Right ventricle myocardium superior (tissue), 1 donor: Measurements from ENCODE around the gene KCNQ1. TPM values are rescaled to one million over a fixed set of nuclear protein-coding genes. Genes with fewer than 3 reads are reported as not detected.

Experiments used
- ATAC-seq: fragments of 200-7000 bp; cut with Tn5 transposase; one replicate; pipeline ENCODE4 v1.9.1; 2020; ENCODE audit warnings: mild to moderate bottlenecking; ENCODE audit not compliant: poor library complexity
- DNase-seq: peaks from one replicate; pipeline ENCODE4 v3.0.0-alpha.2; 2020
- intact Hi-C: fragments of 100-400 bp; cut with DNase I; formaldehyde crosslinking; loops from one replicate; pipeline ENCODE4 v1.11.2; 2022
- total RNA-seq: library from RNA; stranded (reverse); fragmentation: NEBNext Ultra II Directional; extraction: Animal tissue kit (Norgen Biotek cat#: 25700); gene quantifications from one replicate; pipeline ENCODE4 v1.2.1, GENCODE V29; 2021
- donor health status: DM: no; HTN: yes; CAD: no; lungs with severe emphysema.

KCNQ1 gene
- total RNA-seq, 1 donor from 2014 or later: 33.4 TPM

- DNase-seq (peak; percentile 63), ATAC-seq (peak; percentile 67)
- intact Hi-C loops: no loop called here
Observed at GRCh38 chr11:2511421-2512369, 66.9 kb downstream of the KCNQ1 start.

- ATAC-seq: peak; percentile 4
- intact Hi-C loops: no loop called here
- DNase-seq: peak; percentile 40
Observed at GRCh38 chr11:2512431-2513407, 67.9 kb downstream of the KCNQ1 start.

GRCh38 chr11:2513441-2513840 is 68.6 kb downstream of the KCNQ1 start:
- intact Hi-C loops: no loop called here
- no peak for ATAC-seq
- DNase-seq: no peak

DNA sequence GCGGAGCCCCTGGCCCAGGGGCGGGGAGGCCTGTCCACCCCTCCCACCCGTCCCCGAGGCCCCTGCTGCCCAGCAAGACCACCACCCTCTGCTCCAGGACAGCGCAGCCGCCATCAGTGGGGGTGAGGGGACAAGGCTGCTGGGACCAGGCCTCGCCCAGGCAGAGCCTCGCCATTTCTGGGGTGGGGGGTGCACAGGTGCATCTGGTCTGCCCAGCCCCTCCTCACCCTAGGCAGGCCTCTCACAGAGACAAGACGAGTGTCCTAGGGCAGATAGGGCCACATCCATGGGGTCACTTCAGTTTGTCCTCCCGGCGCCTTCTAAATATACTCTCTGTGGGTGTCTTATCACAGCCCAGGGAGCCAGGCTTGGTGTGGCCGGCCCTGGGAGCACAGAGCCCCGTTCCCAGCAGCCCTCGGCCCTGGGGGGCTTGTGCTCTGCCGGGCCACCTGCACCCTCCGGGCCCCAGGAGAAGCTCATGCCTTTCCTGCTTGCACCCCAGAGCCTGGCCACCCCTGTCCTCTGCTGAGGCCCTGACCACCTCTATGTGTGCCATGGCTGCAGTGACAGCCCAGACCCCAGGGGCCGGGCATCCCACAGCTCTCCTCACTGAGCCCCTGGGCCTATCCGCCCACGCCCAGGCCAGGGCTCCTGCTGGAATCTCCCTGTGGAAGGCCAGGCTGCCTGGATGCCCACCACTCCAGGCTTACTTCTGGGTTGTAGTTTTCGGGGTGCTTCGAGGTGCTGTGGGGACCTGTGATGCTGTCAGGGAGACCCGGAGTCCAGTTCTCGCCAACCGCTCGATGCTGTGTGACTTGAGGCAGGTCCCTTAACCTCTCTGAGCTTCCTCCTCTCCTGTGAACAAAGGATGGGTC is 70.8 kb downstream of the KCNQ1 start:
- peak; percentile 39 for DNase-seq
- intact Hi-C loops: no loop called here
- peak; percentile 34 for ATAC-seq

DNA sequence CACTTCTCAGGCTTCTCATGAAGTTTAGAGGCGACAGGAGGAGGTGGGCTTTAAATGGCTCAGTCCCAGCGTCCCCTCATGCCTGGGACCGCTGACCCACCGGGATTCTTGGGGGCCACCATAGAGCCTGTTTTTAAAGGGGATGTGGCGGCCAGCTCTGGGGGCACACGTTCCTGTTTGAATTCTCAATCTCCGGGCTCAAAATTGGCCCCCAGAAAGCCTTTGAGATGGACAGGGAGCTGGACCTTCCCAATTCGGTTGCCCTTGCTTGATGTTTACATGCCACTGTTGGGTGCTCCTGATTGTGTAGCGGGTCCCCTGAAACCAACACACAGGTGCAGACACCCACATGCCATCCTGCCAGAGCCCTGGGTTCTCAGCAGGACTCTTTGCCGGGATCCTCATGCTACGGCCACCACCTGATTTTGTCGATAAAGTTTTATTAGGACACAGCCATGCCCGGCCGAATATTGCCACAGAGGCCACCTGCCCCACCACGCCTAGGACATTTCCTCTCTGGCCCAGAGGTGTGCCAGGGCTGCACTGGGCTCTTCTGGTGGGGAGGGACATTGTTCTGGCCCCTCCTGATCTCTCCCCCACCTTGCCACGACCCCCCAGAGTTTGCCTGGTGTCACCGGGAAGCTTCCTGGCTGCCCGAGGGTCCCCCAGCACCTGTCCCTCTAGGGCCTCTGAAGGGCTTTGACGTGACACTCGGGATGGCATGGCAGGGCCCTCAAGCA is 71.6 kb downstream of the KCNQ1 start:
- intact Hi-C loops: no loop called here
- no peak for DNase-seq
- no peak for ATAC-seq

- DNase-seq: no peak
- intact Hi-C loops: no loop called here
Observed at GRCh38 chr11:2517016-2517385, 72.2 kb downstream of the KCNQ1 start.

DNA sequence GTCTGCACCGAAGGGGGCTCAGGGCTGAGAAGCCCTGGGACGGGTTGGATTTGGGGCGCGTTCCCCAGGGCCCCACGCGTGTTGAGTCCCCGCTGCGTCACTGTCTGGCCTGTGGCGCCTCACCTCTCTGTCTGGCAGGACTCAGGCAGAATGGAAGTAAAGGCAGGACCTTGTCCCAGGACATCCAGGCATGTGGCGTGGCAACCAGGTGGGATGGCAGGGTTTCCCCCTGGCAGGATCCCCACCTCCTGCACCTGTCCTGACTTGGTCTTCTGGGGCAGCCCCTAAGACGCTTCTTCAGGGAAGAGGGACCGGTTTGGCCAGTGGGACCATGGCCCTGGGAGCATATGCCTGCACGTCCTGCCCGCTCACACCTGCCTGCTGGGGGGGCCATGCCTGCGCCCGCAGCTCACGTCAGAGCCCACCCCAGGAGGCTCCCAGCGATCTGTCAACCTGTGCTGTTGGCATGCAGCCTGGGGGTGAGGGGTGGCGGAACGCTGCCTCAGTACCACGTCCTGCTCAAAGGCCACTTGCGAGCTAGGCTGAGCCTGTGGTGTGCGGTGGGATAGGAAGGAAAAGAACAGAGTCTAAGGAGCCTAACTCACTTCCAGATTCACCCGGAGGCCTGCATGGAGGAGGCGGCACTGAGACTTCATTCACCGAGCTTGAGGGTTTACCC is 72.7 kb downstream of the KCNQ1 start:
- ATAC-seq (no peak), DNase-seq (no peak)
- intact Hi-C loops: no loop called here

More at GRCh38 chr11:2517016-2517385, 72.2 kb downstream of the KCNQ1 start:
- no peak for ATAC-seq

DNA sequence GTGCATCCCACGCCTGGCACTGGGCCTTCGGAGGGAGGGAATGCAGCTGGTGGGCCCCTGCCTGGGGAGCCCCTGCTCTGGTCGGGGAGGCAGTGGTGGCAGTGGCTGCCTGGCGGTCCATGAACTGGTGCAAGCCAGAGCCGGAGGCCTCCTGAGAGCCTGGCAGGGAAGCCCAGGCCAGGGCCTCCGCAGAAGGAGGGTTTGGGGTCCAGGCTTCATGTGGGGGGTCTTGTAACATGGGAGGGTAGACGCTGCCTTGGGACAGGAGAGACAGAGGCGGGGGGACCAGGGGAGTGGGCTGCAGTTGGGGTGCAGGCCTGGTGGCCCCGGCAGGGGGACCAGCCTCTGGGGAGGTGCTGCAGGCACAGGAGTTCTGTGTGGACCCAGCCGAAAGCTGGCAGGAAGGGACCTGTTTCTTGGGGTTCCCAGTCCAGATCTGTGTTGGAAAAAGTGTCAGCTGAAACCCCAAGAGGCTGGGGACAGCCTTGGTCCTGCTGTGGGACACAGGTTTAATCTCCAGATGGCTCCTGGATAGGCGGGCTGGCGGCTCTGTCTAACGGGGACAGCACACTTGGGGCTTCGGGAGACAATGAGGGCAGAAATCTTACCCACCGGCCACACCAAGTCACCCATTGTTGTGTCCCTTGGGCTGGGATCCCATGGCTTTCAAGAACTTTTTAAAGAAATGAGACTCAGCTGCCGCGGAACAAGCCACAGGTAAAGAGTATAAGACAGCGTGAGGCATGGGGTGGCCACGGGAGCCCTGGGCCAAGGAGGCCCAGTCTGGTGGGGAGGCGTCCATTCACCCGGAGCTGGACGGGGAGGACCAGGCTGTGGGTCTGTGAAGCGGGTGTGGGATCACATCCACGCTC is 73.5 kb downstream of the KCNQ1 start:
- DNase-seq (no peak), ATAC-seq (no peak)
- intact Hi-C loops: no loop called here

- intact Hi-C loops: no loop called here
- ATAC-seq (no peak), DNase-seq (no peak)
Observed at GRCh38 chr11:2518983-2519340, 74.2 kb downstream of the KCNQ1 start.

- ATAC-seq (no peak), DNase-seq (no peak)
- intact Hi-C loops: no loop called here
Observed at GRCh38 chr11:2519517-2519861, 74.7 kb downstream of the KCNQ1 start.

DNA sequence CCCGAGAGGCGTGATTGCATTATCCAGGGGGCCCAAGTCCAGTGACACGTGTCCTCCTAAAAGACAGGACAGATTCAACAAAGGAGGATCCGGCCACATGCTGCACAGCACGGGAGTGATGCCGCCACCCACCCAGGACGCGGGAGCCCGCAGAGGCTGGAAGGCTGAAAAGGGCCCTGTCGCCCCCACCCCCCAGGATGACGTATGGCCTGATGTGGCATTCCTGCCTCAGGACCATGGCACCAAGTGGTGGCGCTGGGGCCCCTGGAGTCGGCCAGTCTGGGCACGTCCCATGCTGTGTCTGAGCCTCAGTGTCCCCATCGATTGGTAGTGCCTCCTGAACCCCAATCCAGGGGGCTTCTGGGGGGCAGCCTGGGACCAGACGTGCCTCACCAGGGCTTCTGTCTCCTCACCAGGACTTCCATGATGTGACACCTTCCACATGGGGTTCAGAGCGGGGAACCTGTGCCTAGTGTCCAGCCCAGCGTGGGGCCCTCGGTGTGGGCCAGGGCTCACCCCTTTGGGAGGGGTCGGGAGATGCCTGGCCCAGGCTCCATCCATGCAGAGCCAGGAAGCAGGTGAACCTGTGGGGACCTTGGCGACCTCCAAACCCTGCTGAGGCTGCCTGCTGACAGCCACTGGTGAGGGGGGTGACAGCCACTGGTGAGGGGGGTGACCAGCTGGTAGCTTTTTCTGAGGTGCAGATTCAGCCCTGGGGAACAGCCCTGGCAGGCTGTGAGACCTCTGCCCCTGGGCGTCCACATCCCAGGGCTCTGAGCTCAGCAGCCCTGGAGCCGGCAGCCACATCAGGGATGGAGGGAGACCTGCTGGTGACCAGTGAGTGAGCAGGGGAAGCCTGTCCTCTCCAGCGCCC is 75.3 kb downstream of the KCNQ1 start:
- ATAC-seq (no peak), DNase-seq (peak; percentile 24)
- intact Hi-C loops: loop anchor here (5.0 to 10.0 kb wide), 2 partner anchors 73 to 215 kb away; partner anchors contain the start of genes C11orf21, KCNQ1 and TSPAN32

GRCh38 chr11:2520736-2521035 is 75.9 kb downstream of the KCNQ1 start:
- no peak for ATAC-seq
- intact Hi-C loops: loop anchor here (5.0 to 10.0 kb wide), 2 partner anchors 73 to 216 kb away; partner anchors contain the start of genes C11orf21, KCNQ1 and TSPAN32
- DNase-seq: no peak

DNA sequence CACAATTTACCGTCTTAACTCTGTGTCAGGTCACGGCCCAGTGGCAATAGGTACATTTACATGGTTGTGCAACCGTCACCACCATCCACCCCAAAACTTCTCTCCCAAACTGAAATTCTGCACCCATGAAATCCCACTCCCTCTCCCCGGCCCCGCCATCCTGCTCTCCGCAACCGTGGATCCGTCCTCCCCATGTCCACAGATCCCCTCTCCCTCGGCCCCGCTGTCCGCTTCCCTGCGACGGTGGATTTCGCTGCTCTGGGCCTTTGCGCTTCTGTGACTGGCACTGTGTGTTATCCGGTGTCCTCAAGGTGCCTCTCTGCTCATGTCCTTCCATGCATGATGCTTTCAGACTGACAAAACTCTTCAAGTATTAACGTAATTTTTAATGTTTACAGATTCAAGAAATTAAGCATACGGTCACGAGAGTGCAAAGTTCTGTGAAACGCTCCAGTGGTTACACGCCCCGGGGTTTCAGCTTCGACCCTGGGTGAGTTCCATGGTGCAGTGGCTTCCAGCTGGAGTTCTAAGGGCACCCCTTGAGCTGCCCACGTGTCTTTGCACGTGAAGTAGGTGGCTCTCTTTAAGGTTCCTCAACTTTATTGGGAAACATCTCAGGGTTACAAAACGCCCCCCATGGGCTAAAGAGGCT is 76.4 kb downstream of the KCNQ1 start:
- no peak for ATAC-seq
- peak; percentile 15 for DNase-seq
- intact Hi-C loops: loop anchor here (5.0 to 10.0 kb wide), 2 partner anchors 74 to 216 kb away; partner anchors contain the start of genes C11orf21, KCNQ1 and TSPAN32

- ATAC-seq: no peak
- peak; percentile 22 for DNase-seq
- intact Hi-C loops: loop anchor here (5.0 to 10.0 kb wide), 2 partner anchors 75 to 217 kb away; partner anchors contain the start of genes C11orf21, KCNQ1 and TSPAN32
Observed at GRCh38 chr11:2521733-2522630, 77.2 kb downstream of the KCNQ1 start.
